Subcutaneous adipose tissue (tissue), 4 donors: ENCODE results near the gene ATP2A1. TPM values are rescaled to one million over a fixed set of nuclear protein-coding genes. Genes with fewer than 3 reads are reported as not detected.

ENCODE experiments used
- small RNA-seq: library from RNA; depleted of rRNA; stranded (forward); fragments of <200 nt; gene quantifications from one replicate; pipeline ENCODE3, GENCODE V24; 2016
- total RNA-seq, 4 donors: library from RNA; depleted of rRNA; stranded (reverse); fragments of >200 nt; gene quantifications; one replicate each; pipeline ENCODE4 v1.1.0, GENCODE V29; 2016
- TF ChIP-seq, protein P1 (sequence below): fragments of 450-650 bp; IDR thresholded peaks from one replicate; pipeline ENCODE4 v1.5.1; 2016; ENCODE audit warnings: low read depth, mild to moderate bottlenecking, control low read depth, antibody characterized with exemption, moderate library complexity

Gene ATP2A1
- total RNA-seq, 4 donors from 2014 or later = 0.19 to 0.44 (median 0.34) TPM; not detected in 1

DNA sequence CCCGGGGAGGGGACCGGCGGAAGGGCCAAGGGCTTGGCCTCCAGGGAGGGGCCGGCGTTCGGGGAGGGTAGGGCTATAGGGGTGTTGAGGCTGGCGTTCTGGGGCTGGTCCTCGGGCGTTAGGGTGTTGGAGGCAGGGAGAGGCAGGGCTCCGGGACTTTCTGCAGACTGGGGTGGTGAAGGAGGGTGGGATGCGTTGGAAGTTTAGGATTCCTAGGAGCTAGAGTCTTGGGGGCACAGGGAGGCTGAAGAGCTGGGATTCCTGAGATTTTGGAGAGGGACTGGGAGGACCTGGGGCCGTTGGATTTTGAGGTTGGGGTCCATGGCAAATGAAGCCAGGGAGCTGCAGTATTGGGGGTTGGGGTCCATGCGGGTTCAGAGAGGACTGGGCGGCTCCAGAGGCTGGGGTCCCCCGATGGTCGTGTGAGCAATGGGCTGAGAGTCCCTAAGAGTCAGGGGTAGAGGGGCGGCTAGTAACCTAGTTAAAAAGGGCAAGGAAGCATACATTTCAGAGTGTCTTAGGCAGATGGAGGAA is 73.2 kb downstream of the ATP2A1 start:
- TF ChIP-seq, protein P1, sequence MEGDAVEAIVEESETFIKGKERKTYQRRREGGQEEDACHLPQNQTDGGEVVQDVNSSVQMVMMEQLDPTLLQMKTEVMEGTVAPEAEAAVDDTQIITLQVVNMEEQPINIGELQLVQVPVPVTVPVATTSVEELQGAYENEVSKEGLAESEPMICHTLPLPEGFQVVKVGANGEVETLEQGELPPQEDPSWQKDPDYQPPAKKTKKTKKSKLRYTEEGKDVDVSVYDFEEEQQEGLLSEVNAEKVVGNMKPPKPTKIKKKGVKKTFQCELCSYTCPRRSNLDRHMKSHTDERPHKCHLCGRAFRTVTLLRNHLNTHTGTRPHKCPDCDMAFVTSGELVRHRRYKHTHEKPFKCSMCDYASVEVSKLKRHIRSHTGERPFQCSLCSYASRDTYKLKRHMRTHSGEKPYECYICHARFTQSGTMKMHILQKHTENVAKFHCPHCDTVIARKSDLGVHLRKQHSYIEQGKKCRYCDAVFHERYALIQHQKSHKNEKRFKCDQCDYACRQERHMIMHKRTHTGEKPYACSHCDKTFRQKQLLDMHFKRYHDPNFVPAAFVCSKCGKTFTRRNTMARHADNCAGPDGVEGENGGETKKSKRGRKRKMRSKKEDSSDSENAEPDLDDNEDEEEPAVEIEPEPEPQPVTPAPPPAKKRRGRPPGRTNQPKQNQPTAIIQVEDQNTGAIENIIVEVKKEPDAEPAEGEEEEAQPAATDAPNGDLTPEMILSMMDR = no peak

Small RNAs within 50 kb of the gene (small RNA-seq; reads per million reads assigned to genes)
- gene RF00416 = not detected

Other genes starting within 250 kb of the ATP2A1 start
- gene NPIPB8, start 240.4 kb upstream of the ATP2A1 start, total RNA-seq = not detected
- gene EIF3C, start 167.0 kb upstream of the ATP2A1 start, total RNA-seq = 100 to 1,000 TPM; 129 to 313 (median 232) TPM
- gene NPIPB9, start 126.7 kb upstream of the ATP2A1 start, total RNA-seq = 10 to 100 TPM in 2 of 4 donors, 1 to 10 TPM in 2; 1.9 to 14.8 (median 12.4) TPM
- 10 to 100 TPM; 50.5 to 77.4 (median 54.1) TPM for gene ATXN2L, start 55.5 kb upstream of the ATP2A1 start, total RNA-seq
- 100 to 1,000 TPM in 1 of 4 donors, 10 to 100 TPM in 3; 51.5 to 120 (median 79.9) TPM for gene TUFM, start 32.1 kb upstream of the ATP2A1 start, total RNA-seq
- 10 to 100 TPM; 10.5 to 34.7 (median 20.7) TPM for gene SH2B1, start 14.6 kb upstream of the ATP2A1 start, total RNA-seq
- 10 to 100 TPM in 3 of 4 donors, 1 to 10 TPM in 1; 9.0 to 19.6 (median 16.4) TPM for gene RABEP2, start 46.8 kb downstream of the ATP2A1 start, total RNA-seq
- gene CD19, start 53.5 kb downstream of the ATP2A1 start, total RNA-seq = under 1 TPM in 1 of 4 donors, not detected in 3; 0.68 TPM
- 10 to 100 TPM; 18.2 to 33.5 (median 23.8) TPM for gene NFATC2IP, start 72.4 kb downstream of the ATP2A1 start, total RNA-seq
- 10 to 100 TPM; 15.3 to 24.6 (median 18.9) TPM for gene SPNS1, start 96.3 kb downstream of the ATP2A1 start, total RNA-seq
- gene LAT, start 106.6 kb downstream of the ATP2A1 start, total RNA-seq = 10 to 100 TPM in 1 of 4 donors, 1 to 10 TPM in 3; 3.6 to 10.0 (median 5.3) TPM